ENCODE data around the gene NEK6.

NEK6 gene

DNA sequence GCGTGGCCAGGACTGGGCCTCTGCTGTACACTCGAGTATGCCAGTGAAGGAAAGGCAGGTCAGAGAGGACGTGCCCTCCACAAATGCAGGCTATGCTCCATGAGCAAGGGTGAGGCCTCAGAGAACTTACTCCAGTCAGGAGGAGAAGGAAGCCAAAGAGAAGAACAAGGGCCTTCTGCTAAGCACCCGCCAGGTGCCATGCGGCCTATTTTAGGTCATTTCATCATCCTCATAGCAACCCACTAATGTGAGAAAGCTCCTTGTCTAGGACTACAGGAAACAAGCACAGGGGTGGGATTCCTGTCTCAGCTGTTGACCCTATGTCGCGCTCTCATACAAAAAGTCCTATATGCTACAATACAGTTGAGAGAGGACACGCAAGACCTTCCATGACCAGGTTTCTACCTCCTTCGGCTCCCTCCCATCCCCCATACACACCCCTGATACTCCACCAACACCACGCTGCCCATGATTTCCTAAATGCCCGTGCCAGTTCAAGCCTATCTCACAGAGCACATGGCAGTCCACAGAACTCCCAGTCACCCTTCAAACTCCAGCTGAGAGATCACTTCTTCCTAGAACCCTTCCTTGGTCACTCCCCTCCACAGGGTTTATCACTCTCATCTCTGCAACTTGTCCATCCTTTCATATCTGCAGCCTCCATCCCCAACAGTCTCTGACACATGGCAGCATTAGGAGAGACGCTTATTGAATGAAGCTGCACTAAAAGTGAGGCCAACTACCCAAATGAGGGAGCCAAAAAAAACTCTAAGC, 130.7 kb downstream of the NEK6 start:
- no peak for DNase-seq

DNA sequence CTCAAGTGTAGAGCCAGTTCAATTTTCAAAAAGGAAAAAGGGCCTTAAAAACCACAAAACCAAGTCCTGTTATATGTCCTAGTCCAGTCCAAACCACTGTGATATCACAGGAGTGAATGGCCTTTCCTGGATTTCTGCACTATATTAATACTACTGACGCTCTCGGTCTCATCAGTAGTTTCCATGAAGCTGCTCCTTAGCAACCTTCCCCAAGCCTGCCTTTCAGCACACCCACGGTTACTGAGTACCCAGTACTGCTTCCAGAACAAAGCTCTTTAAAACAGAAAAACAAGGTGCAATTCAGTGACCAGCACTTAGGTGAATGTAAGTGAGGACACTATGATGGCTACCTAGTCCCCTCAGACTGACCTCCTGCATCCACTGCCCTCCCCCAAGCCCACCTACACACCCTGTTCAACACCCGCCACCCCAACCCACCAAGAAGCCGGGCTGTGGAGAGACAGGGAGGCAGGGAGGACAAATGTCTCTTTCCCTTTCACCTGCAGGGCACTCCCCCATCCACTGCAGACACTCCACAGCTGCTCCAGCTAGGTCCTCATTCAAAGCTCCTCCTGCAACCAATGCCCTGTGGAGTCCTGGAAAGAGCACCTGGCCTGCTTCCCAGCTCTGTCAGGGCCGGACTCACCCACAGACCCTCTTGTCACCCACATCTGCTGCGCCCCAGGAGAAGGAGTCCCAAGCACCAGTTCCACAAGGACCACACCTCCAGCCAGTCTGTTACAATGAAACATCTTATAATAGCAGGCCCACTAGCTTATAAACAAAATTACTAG, 131.6 kb downstream of the NEK6 start:
- DNase-seq, result no peak

DNA sequence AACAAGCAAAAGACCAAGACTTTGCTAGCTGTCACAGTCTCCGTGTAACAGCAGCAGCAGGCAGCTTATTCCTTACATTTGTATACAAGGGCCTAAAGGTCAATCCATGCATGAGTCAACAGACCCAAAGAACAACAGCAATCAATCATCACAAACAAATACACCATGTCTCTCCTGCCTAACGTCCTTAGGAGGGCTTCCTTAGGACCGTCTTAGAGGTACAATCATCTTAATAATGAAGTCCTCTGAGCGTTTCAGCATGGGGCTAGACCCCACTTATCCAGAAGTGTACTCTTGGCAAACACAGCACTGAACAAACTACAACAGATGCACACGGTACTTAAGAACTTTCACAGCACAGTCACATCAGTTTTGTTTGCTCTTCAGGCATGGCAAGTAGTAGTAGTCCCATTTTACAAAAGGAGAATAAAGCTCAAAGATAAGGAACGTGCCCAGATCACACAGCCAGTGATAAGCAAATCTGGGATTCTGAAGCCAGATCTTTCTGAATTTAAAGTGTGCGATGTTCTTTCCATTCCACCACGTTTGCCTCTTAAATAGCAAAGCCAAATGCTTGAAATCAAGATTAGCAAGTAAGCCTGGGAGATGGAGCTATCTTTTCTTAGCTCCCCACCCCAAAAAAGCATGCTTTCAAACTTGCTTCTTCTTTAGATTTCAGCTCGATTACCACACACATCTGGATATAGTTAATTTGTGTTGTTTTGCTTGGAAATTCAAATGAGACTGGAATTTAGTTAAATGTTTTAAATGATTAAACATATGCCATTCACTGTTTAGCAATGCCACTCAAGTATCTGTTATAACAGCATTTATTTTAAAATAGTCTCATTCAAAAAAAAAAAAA, 133.3 kb downstream of the NEK6 start:
- DNase-seq, result no peak

DNA sequence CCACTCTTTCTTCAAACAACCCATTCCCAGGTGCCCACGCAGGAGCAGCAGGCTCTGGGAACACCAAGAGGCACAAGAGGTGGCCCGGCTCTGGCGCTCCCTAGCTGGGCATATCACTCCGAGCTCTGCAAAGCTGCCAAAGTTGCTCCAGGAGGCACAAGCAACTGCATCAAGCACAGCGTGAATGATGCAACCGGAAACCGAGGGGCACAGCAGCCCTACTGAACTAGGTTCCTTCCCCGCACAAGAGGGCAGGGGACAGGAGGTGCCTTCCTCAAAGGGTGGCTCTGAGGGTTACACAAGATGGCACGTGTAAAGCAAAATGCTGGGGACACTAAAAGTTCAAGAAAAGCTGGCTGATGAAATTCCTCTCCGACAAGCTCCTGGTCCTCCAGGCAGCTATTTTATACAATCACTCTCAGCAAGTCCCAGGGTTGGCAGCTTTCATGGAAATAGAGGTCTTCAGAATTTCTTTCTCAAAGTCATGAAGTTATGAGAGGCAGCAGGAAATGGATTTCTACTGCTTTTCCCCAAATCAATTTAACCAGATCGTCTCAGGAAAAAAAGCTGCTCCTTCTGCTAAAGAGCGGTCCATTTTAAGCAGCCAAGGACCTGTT, 134.6 kb downstream of the NEK6 start:
- no peak for DNase-seq

DNA sequence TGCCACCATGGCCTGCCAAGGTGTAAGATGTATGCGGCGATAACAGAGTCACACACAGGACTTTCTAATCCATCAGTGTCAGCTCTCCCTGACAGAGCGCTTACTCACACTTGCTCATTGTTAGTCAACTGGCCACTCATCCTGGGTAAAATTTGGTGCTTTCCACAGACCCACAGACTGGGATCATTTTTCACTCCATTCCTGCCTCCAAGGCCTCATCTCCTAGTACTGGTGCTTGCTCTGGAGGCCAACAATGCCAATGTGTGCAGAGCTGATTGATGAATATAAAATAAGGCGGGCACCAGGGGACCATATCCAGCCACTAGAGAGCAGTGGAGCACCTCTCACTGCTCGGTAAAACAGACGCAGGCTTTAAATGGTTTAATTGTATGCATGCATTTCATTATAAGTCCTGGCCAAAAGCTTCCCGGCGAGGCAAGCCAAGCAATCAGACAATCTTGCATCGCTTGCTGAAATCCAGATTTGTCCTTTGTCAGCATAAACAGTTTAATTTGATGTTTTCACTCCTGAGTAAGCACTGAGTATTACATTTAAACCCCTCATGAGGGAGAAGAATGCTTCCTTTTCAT, 135.2 kb downstream of the NEK6 start:
- DNase-seq, result no peak

DNA sequence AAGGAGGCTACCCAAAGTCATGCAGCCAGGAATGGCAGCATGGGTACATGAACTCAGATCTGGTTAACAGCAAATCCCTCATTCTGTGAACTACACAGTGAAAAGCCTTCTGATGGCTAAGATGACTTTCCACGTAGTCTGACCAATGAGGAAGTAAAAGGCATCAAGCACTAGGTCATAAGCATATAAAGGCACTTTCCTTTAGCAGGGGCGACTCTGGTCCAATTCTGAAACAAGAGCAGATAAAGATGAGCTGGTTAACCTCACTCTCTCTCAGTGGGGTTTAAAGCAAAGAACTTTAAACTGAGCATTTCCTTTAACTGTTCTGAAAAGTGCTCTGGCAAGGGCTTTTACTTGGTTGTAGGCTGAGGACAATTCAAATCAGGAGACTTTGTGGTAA, 136.4 kb downstream of the NEK6 start:
- DNase-seq, result no peak

DNA sequence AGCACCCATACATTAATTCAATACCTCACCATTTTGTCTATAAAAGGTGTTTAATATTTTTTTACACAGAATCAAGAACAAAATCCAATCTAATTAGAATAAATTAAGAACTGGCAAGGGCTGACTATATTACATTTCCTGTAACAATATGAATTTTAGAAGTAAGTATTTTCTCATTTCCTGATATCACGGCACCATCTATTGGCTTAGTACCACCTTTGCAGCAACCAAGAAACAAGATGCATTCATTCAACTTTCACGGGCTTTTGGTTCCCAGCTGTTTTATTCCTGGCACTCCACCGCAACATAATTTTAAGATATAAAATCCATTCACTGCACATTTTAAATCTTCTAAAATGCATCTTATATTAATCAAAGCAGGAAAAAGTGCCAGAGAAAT, 136.8 kb downstream of the NEK6 start:
- DNase-seq, result no peak

DNA sequence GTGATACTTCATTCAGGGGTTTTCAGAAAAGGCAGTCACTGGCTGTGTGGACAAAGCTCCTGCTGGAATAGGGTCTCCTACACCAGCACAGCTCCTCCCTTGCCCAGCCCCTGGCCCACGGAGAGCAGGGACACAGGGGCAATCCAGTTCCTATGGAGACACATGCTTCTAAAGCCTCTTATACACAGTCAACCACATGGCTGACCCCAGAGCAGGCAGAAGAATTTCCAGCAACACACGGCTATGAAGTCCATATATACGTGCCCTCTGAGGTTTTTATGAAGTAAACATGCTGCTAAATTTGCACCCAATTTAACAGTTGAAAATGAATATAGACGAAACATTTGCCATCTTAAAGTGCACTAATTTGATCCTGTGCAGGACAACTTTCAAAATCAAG, 138.1 kb downstream of the NEK6 start:
- no peak for DNase-seq

DNA sequence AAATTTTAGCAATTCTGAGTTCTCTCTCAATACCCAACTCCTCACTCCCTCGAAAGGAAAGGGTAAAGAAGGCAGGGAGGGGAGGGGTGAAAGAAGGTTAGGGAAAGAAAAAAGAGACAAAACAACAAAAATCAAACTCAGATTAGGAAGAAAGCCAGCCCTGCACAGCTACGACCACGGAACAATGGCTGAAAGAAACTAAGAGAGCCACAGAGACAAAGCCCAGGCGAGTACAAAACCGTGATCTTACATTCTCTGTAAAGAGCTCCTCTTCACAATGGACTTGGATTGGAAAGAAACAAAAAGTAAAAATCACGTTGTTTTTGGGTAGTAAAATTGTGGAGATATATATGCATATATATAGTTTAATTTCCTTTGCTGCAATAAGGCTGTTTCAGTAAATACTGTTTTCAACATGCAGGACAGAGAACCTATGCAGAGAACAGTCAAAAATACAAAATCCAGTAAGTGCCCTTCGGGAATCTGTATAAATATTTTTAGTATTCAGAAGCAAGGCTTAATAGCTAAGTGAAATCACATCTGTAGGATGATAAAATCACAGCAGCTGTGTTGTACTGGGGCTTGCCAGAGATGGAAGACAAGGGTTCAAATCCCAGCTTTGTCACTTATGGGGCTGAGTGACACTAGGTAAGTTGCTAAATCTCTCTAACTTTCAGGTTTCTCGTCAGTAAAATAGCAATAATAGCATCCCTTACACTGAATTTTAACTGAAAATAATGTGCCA, 140.6 kb downstream of the NEK6 start:
- no peak for DNase-seq

DNA sequence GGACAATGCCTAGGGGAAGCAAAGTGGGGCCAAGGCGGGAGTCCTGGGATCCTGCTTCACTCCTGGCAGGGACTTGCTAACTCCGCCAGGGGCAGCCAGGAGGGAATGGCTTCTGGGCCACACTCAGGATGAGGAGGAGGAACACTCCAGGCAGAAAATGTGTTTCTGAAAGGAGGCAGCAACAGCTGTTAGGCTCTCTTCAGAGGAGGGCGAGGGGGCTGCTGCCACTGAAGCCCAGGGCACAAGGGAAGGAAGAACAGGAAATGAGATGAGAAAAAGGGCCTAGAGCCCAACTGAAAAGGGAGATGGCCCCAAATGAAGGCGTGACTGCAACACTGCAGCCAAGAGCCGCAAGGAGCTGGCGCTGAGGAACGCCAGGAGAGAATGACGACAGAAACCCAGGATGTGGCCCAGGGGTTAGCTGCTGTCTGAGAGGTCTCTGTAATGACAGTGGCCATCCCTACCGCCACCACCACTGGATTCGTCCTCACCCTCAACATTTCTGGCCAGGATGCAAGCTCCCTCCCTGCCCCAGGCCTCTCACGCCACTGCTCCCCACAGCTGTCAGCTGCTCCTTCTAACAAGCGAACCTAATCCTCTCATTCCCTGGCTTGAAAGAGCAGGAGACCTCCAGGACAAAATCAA, 141.7 kb downstream of the NEK6 start:
- no peak for DNase-seq

DNA sequence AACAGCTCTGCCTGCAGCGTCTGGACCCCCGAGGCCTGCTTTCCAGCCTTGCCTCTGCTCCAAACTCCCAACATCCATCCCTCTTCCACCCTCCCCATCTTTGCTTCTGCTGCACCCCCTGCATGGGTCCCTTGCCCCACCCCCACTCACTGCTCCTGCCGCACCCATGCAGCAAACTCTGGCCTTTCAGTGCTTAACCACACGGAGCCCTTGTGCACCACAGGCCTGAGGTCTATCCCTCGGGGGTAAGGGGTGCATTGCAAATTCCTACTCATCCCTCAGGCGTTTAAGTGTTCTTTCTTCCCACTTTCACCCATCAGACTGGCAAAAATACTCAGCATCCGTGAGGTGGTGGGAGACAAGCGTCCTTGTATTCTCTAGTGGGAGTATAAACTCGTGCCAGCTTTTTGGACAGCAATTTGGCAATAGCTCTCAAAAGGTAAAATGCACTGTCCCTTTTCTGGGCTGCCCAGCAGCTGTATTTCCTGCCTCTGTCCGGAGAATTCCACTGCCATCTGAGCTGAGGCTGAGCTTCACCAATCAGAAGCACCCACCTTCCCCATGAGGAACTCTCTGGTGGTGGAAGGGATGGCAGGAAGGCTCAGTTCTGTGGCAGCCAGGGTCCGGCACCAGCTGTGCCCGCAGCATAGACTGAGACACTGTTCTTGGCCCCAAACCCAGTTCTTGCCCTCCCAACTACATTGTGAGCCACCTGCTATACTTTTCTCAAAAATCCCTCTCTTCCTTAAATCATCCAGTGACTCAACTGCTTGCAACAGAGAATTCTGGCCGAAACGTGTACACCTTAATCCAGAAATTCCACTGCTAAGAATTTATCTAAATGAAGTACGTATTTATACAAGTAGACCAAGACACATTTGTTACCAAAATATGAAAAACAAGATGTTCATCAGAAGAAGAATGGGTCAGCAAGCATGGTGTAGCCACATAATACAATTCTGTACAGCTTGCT, 142.5 kb downstream of the NEK6 start:
- DNase-seq, result no peak
